Nephron (organoid): Measurements from ENCODE around the gene TUBGCP2.
A peak's percentile ranks its signal among the peaks of the same experiment; 100 is the strongest.

Source experiments
- H3K27ac Mint-ChIP-seq, 3 experiments: 2 replicates each; pipeline ENCODE4 v1.8.0; 2020; ENCODE audit warnings: mixed read lengths in 3 of 3, mild to moderate bottlenecking in 2 of 3, moderate library complexity in 1 of 3
- H3K27me3 Mint-ChIP-seq: 2 replicates; pipeline ENCODE4 v1.8.0; 2021; ENCODE audit warnings: low read depth, mild to moderate bottlenecking, moderate library complexity, mixed read lengths
- H3K36me3 Mint-ChIP-seq: 2 replicates; pipeline ENCODE4 v1.8.0; 2020; ENCODE audit warnings: low read depth, mixed read lengths
- H3K4me1 Mint-ChIP-seq: 2 replicates; pipeline ENCODE4 v1.8.0; 2020; ENCODE audit warnings: mixed read lengths
- H3K4me3 Mint-ChIP-seq, 3 experiments: 2 replicates each; pipeline ENCODE4 v1.8.0; 2020; ENCODE audit warnings: mild to moderate bottlenecking in 3 of 3, mixed read lengths in 3 of 3, moderate library complexity in 2 of 3
- H3K9me3 Mint-ChIP-seq: 2 replicates; pipeline ENCODE4 v1.8.0; 2020; ENCODE audit warnings: mixed read lengths
- TF ChIP-seq, protein P1 (sequence below), 3 experiments: fragments of 200-600 bp; sonication (generic); IDR thresholded peaks; one replicate each; pipeline ENCODE4 v1.5.0; 2021; ENCODE audit warnings: antibody characterized with exemption in 3 of 3; ENCODE audit not compliant: unreplicated experiment in 3 of 3

TUBGCP2 gene

DNA sequence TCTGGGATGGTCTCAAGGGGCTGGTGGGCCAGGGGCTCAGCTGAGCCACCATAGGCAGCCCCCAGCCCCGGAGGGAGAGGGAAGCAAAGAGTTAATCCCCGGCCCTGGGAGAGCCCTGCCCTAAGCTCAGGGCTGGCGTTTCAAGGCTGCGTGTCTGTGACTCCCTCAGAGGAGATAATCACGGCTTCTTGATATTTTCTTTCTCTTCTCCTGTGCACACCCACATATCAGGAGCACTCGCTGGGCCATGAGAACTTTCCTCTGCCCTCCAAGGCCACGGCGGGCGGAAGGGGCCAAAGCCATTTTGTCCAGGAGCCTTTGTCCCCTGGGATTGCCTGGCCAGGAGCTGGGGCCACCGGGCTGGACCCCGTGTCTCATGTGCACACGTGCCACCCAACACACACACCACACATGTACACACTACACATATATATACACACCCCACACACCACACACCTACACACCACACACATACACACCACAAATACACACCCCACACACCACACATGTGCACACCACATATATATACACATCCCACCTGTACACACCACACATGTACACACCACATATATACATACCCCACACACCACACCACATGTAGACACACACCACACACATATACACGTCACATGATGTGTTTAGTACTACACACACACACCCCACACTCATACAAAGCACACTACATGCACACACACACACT lies 54.1 kb downstream of the TUBGCP2 start:
- Mint-ChIP-seq H3K36me3 (no peaks in the 10 kb centered on the region), H3K4me1 (peaks cover 11% of the 10 kb centered on the region), H3K27me3 (peaks cover 19% of the 10 kb centered on the region), H3K9me3 (no peaks in the 10 kb centered on the region), H3K4me3 (no peak overlapping the region), H3K27ac (peak overlapping the region in 2 of 3 experiments; percentile 2 to 4)
- TF ChIP-seq, protein P1, sequence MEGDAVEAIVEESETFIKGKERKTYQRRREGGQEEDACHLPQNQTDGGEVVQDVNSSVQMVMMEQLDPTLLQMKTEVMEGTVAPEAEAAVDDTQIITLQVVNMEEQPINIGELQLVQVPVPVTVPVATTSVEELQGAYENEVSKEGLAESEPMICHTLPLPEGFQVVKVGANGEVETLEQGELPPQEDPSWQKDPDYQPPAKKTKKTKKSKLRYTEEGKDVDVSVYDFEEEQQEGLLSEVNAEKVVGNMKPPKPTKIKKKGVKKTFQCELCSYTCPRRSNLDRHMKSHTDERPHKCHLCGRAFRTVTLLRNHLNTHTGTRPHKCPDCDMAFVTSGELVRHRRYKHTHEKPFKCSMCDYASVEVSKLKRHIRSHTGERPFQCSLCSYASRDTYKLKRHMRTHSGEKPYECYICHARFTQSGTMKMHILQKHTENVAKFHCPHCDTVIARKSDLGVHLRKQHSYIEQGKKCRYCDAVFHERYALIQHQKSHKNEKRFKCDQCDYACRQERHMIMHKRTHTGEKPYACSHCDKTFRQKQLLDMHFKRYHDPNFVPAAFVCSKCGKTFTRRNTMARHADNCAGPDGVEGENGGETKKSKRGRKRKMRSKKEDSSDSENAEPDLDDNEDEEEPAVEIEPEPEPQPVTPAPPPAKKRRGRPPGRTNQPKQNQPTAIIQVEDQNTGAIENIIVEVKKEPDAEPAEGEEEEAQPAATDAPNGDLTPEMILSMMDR (IDR thresholded peaks at IDR 0.05; ENCODE audit: unreplicated experiment in 3 of 3): no peak

DNA sequence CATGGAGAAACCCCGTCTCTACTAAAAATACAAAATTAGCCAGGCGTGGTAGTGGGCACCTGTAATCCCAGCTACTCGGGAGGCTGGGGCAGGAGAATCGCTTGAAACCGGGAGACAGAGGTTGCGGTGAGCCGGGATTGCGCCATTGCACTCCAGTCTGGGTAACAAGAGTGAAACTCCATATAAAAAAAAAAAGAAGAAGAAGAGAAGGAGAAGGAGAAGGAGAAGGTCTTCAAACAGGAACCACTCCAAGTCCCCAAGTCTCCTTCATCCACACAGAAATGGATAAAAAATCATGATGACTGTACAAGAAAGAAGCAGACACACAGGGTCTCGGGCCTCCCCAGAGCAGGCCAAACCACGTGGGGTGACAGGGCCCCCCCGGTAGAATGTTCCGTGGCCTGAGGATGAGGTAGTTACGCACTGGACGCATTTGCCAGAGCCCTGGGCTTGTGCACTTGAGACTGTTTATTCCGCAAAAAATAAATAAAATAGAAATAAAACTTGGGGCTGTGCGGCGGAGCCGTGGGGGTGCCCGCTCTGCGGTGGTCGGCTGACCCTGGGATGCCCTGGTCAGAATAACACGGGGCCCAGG lies 55.2 kb downstream of the TUBGCP2 start:
- peaks cover 25% of the 10 kb centered on the region for H3K27me3 Mint-ChIP-seq
- H3K36me3 Mint-ChIP-seq: no peaks in the 10 kb centered on the region
- TF ChIP-seq, protein P1 (IDR thresholded peaks at IDR 0.05; ENCODE audit: unreplicated experiment in 3 of 3): no peak

GRCh38 chr10:133252223-133252552 lies 56.5 kb downstream of the TUBGCP2 start:
- Mint-ChIP-seq H3K4me1 (peaks cover 11% of the 10 kb centered on the region), H3K27ac (no peak overlapping the region), H3K27me3 (peaks cover 22% of the 10 kb centered on the region), H3K36me3 (no peaks in the 10 kb centered on the region), H3K4me3 (no peak overlapping the region), H3K9me3 (no peaks in the 10 kb centered on the region)
- TF ChIP-seq, protein P1 (IDR thresholded peaks at IDR 0.05; ENCODE audit: unreplicated experiment in 3 of 3): no peak

More for the DNA sequence above, 55.2 kb downstream of the TUBGCP2 start:
- Mint-ChIP-seq H3K27ac (no peak overlapping the region), H3K4me1 (peaks cover 11% of the 10 kb centered on the region), H3K9me3 (no peaks in the 10 kb centered on the region), H3K4me3 (no peak overlapping the region)

- peaks cover 26% of the 10 kb centered on the region for H3K27me3 Mint-ChIP-seq
- no peak overlapping the region for H3K27ac Mint-ChIP-seq
- TF ChIP-seq, protein P1 (IDR thresholded peaks at IDR 0.05; ENCODE audit: unreplicated experiment in 3 of 3): no peak
- peaks cover 11% of the 10 kb centered on the region for H3K4me1 Mint-ChIP-seq
- H3K9me3 Mint-ChIP-seq: no peaks in the 10 kb centered on the region
- no peaks in the 10 kb centered on the region for H3K36me3 Mint-ChIP-seq
- H3K4me3 Mint-ChIP-seq: no peak overlapping the region
These were observed 57.1 kb downstream of the TUBGCP2 start for GRCh38 chr10:133251388-133252222.

DNA sequence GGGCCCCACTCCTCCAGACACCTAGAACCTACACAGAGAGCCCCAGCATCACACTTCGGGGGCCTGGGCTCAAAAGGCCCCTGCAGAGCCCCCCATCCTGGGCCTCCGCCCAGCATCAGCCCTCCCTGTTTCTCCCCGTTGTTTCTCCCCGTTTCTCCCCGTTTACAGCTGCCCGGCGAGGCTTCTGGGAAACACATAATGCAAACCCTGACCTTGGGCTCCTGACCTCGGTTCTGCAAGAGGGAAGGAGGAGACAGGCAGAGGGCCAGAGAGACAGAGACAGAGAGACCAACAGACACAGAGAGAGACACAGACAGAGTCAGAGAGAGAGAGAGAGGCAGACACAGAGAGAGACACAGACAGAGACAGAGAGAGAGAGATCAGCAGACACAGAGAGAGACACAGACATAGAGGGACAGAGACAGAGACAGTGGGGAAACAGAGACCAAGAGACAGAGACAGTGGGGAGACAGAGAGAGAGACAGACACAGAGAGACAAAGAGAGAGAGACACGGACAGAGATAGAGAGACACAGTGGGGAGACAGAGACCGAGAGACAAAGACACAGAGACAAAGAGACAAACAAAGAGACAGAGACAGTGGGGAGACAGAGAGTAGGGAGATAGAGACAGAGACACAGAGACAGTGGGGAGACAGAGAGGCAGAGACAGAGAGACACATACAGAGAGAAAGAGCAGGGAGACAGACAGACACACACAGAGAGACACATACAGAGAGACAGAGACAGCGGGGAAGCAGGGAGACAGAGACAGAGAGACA lies 58.5 kb downstream of the TUBGCP2 start:
- Mint-ChIP-seq H3K4me1 (peaks cover 11% of the 10 kb centered on the region), H3K27ac (no peak overlapping the region), H3K4me3 (no peak overlapping the region), H3K27me3 (peaks cover 26% of the 10 kb centered on the region), H3K9me3 (no peaks in the 10 kb centered on the region), H3K36me3 (no peaks in the 10 kb centered on the region)
- TF ChIP-seq, protein P1 (IDR thresholded peaks at IDR 0.05; ENCODE audit: unreplicated experiment in 3 of 3): no peak
